H1 (cell line): ENCODE measurements around the gene RGL3. TPM values are rescaled to one million over a fixed set of nuclear protein-coding genes. Genes with fewer than 3 reads are reported as not detected.

Experiments
- EZH2 ChIP-seq: fragments of 200-600 bp; sonication (generic); IDR thresholded peaks from 2 replicates; pipeline ENCODE4 v1.7.1; 2012; ENCODE audit warnings: low read depth, mild to moderate bottlenecking, moderate library complexity, low read length, inconsistent platforms; ENCODE audit not compliant: severe bottlenecking
- polyA plus RNA-seq, 7 experiments: library from polyadenylated mRNA; depleted of rRNA in 3 of 7; stranded (reverse) in 5 of 7; unstranded in 2 of 7; fragments of >200 nt in 5 of 7; fragments of 200-250 nt in 2 of 7; gene quantifications; 1 replicate in 5 of 7; 2 replicates in 1 of 7; 4 replicates in 1 of 7; pipeline versions ENCODE4 v1.2.1 to v1.2.3, GENCODE V29; 2011 to 2013; ENCODE audit warnings: missing spikeins in 2 of 7, mixed read lengths in 2 of 7
- total RNA-seq: library from RNA; stranded (reverse); fragmentation: NEBNext Ultra II Directional; extraction: Animal tissue kit (Norgen Biotek cat#: 25700); gene quantifications from 2 replicates; pipeline ENCODE4 v1.2.1, GENCODE V29; 2021

RGL3 gene
- total and polyA plus RNA-seq, 2 of the 8 experiments (the other 6 are each of a cell fraction or from before 2014, with no cell fraction given), result 36.9 to 40.9 TPM

DNA sequence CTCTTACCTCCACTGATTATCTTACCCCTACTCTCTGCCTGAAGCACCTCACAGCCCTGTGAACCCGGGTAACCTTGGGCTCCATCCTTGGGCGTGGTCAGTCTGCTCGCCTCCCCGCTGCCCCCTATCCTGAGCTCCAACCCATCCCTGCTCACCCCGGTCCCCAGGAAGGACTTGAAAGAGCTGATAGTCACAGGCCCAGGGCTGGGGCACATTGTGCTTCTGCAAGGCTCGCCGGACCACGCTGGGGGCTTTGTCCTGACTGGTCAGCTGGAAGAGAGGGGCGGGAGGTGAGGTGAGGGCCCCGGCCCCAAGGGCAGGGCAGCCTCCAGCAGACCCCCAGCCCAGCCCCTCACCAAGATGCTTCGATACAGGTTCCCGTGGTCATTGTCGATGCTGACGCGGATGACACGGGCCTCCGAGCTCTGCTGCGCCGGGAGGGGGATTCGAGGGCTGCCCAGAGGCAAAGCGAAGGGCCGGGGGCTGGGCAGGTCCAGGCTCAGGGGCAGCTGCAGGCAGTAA lies 22.0 kb downstream of the RGL3 start (continued):
- no peak for TF ChIP-seq EZH2
